NCI-H2107 (cell line): Measurements from ENCODE around the gene IRAK1.

ENCODE experiments used
- DNase-seq: peaks from one replicate; lab custom pipeline; 2025; lab: John Stamatoyannopoulos, UW

IRAK1 gene

DNA sequence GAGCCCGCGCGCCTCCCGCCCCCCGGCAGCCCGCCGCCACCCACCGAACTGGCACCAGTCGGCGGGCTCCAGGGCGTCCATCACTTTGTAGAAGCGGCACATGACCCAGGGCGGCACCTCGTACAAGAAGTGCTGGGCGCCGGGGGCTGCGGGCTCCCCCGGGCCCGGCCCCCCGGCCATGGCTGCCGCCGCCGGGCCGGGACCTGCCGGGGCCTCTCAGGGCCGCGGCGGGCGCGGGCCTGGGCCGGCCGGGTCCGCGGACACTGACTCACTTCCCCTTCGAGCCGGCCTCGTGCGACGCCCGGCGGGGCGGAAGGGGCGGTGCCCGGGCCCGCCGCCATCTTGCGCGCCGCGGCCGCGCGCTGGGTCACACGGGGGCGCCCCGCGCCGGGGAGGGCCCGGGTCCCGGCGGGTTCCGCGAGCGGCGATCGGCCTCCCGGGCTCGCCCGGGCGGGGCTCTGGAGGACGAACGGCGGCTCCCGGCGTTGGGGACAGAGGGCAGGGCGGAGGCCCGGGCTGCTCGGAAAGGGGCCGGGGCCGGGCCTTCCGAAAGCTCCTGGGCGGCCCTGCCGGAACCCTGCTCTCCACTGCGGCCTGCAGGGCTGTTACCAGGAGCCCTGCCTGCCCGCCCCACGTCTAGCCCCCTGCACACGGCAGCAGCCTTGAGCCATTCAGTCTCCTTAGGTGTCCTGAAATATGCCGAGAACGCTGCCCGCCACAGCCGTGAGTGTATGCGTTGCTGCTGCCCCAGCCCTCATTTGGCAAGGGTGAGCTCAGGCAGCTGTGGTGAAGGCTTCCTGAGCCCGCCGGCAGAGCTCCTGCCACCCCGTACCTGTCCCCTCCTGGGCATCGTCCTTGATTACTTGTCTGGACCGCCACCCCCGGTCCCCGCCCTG, at the start of gene IRAK1:
IRAK1 (minus strand) TSS at position 270 of the 896 bp plus-strand sequence; CDS start at position 180, 90 bp downstream.
- DNase-seq: no peak

DNA sequence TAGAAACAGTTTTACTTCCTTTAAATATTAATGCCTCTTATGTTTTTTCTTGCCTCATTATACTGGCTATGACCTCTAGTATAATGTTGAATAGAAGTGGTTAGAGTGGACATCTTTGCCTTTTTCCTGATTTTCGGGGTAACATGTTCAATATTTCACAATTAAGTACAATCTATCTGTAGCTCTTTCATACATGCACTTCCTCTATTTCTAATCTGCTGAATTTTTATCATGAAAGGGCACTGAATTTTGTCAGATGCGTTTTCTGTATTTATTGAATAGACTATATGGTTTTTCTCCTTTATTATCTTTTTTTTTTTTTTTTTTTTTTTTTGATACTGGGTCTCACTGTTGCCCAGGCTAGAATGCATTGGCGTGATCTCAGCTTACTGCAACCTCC, 48.9 kb upstream of the IRAK1 start:
- no peak for DNase-seq

DNA sequence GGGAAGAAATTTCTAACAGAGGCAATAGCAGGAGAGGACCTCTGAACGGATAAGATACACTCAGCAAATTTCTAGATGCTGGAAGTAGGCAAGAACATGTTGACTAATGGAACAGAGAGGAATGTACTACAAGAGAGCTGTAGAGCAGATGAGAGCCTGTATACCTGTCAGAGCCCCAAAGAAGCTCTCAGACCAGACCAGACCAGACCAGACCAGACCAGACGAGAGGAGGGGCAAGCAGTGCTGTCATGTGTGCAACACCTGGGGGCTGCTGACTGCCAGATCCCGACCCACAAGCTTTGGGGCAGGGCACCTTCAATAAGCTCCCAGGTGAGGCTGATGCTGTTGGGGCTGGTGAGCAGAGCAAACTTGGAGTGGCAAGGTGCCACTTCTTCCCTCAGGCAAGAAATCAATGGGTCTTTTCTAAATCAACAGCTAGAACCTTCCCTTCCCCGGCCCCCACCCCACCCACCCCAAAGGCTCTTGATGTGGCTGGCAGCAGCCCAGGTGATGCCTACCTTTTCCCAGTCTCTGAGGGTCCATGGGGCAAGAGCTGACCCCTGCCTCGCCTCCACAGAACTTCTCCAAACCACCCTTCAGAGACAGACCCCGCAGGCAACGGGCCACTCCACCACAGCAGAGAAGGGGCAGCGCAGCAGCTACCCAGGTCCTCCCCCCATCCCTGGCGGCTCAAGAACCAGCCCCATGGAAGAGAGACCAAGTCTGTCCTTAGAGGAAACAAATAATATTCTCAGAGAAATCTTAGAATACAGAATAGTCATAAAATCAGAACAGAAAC, 45.1 kb upstream of the IRAK1 start:
- DNase-seq: no peak

GRCh38 chrX:154063234-154063633, 43.5 kb upstream of the IRAK1 start:
- no peak for DNase-seq

GRCh38 chrX:154061801-154062200, 42.1 kb upstream of the IRAK1 start:
- DNase-seq: no peak

DNA sequence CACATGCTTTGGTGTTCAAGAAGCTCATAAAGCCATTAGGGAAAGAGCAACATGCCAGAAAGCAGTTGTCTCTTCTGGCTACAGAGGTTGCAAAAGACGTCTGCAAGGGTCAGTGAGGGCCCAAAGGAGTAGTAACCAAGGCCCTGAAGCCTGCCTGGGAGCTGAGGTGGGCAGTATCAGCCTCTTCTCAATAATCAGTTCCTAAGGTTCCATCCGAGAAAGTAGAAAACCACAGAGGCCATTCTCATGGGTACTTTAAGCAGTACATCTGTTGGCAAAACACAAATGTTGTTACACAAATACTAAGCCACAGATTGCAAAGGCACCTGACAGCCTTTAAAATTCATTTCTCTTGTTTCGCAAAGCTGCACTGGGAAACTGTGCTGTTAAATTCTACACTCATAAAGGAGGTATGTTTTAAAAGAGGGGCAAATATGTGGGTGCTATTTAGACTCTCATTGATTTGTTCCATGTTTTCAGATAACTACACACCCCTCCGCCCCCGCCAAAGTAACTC, 40.1 kb upstream of the IRAK1 start:
- no peak for DNase-seq

- DNase-seq: no peak
Measured at GRCh38 chrX:154059231-154059630, 39.5 kb upstream of the IRAK1 start.

GRCh38 chrX:154058214-154058997, 38.7 kb upstream of the IRAK1 start:
- DNase-seq: no peak

DNA sequence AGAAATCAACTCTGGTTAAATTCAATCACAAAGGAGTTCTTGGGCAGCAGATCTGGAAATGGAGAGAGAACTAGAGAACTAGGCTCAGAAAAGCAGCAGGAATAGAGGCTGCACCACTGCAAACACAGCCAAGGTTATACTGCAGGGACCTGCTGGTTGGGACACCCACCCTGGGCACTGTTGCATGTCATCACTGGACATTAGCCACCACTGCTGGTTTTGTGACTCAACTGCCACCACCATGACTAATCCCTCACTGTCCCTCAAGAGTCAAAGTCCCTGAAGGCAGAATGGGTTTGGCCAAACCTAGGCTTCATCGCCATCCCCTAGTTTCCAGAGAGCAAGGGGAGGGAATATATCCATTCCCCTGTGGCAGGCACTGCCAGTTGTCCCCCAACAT, 38.1 kb upstream of the IRAK1 start:
- DNase-seq: no peak

DNA sequence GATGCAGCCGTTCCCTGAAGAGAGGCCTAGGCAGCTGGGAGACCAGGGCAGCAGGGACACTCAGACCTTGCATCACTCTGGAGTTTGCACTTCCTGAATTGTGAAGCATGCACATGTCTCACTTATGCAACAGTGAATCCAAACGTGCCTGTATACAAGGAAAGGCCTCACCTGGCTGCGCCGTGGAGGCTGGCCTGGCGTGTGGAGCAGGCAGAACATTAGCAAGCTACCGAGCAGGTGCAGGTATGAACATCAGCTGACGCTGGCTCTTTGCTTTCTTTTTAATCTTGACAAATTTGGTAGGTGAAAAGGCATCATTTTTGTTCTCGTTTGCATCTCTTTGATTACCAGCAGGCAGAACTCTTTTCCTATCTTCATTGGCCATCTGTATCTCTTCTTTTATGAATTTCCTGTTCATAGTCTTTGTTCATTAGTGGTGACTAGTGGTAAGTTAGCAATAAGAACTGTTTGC, 37.1 kb upstream of the IRAK1 start:
- peak; percentile 80 for DNase-seq

DNA sequence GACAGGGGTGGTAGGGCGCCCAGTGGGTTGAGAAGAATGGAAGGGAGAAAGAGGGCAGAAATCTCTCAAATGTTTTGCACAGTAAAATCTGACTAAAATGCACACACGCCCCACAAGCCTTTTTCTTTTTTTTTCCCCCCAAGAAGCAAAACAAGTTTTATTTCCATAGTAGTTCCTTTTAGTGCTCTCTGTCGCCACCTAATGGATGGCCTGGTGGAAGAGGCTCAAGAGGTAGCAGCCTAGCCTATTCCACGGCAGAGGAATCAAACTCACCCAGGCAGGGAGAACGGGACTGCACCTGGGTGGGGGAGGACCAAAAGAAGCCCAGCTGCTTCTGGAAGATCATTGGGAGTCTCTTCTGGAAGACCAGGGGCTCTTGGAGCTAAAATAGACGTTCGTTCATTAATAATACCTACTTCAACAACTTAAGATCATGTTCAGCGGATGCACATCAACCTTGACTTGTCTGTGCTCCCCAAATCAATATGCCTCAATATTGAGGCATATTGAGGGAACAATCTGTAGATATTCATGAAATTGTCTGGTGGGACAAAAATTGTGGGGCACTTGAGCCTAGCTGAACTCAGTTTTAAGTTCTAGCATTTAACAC, 31.6 kb upstream of the IRAK1 start:
- DNase-seq: peak; percentile 25

GRCh38 chrX:154050113-154050495, 30.4 kb upstream of the IRAK1 start:
- DNase-seq: no peak

DNA sequence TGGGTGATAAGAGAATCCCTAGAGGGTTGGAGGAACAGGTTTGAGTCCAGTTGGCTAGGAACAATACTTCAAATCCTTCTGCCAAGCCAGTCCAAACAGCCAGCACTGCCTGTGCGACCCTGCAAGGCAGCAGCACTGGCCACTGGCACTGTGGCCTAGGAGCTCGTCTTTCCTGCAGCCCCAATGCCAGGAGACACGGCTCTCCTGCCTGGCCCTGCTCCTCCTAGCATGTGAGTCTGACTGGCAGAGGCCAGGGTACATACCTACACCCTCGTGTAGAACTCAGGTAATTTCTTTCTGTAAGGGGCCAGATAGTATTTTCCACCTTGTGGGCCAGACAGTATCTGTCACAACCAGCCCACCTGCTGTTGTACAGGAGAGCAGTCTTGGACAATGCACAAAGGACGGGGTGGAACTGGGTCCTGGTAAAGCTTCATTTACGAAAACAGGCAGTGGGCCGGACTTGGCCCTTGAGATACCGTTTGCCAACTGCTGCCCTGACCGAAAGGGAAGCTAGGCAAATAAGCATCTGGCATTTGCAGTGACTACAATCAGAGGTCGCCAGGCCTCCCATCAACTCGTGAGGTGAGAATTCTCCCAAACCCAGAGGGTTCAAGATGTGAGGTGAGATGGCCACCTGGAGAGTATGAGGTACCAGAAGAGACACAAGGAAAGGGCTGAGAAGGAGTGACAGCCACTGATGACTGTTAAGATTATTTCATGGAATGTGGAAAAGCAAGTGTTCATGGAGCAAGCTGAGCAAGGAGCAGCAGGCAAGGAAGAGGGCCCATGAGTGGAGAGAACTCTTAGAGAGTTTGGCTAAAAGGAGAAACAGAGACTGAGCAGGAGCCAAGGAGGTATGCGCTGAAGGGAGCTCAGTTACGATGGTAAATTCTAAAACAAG, 29.8 kb upstream of the IRAK1 start:
- DNase-seq: no peak

DNA sequence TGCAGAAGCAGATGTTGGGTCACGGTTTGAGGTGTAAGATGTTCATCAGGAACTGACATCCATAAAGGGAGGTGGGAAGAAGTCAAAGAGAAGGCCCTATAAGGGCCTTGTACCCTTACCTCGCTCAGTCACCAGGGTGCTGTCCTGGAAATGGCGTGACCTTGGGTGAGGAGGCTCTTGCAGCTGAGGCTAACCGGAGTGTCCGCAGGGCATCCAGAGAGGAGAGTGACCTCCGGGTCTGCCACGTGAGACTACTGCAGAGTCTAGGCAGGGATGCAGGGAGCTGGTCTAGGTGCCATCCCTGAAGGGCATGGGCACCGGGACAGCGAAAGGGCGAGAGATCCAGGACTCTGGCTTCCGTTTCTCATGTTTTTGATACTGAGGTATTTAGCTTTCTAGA, 28.7 kb upstream of the IRAK1 start:
- no peak for DNase-seq

DNA sequence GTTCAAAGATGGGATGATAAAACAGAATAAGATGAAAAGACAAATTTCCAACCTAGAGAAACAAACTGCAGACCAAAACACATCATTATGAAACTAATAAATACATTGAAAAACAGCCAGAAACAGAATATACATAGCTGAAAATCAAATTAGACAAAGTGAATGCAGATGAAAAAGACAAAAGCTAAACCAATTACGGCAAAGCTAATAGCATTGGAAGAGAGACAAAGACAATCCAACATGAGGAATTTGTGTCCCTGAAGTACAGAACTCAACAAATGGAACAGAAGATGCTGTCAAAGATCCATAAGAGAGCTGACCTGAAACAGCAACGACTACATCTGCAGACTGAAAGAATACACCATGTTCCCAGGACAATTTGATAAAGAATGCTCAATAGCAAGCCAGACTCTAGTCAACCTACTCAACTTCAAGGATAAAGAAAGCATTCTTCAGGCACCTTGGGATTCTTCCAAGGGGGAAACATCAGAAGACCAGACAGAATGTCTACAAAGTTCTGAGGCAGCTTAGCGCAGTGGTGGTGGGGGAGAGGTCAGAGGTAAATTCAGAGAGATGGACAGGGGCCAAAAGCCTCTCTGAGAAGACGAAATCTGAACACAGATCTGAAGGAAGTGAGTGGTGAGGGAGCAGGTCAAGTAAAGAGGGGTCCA, 27.4 kb upstream of the IRAK1 start:
- DNase-seq: no peak

DNA sequence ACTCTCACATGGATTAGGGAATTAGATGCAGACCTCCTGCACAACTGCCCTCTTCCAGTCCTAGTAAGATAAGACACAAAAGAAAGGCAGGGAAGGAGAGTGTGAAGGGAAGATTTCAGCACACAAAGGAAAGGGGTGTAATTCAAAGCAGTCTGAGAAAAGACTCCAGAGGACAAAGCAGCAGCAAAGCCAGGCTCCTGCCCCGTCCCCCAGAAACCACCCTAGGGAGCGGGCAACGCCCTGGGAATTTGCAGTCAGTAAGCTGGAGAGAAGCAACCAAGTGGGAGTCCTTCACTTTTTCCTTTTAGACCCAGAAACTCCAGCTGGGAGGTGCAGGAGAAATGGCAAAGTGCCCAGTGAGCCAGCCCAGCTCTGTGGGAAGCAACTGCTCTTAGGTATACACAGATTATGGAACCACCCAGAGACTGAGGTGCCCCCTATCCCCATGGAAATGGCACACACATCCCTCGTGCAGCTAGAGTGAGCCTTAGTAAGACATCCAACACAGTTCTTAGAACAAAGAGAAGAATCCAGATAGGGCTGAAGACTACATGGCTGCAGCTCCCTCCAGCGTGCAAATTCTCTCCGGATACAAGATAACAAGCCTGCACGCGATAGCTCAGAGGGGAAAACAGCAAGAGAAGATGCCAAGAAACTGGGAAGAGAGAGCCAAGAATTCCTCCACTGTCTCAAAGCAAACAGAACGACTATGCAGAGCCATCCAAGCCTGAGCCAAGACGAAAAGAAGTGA, 26.5 kb upstream of the IRAK1 start:
- no peak for DNase-seq

DNA sequence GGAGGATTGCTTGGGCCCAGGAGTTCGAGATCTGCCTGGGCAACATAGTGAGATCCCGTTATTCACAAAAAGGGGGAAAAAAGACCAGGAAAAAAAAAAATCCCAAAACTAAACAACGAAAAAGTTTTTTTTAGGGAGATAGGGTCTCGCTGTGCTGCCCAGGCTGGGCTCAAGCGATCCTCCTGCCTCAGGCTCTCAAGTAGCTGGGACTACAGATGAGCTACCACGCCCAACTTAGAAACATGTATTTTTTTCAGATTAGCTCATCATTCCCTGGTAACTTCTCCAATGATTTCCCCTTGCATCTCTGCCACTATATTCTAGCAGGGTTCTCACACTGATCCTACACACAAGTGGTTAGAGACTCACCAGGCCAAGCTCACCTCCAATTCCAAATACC, 24.4 kb upstream of the IRAK1 start:
- no peak for DNase-seq

- DNase-seq: no peak
Measured at GRCh38 chrX:154043003-154043763, 23.5 kb upstream of the IRAK1 start.
